Trophoblast cell (in vitro differentiated cells and primary cell): ENCODE measurements around the gene COL2A1.

Experiments used
- DNase-seq, 2 donors: peaks; one replicate each; pipeline ENCODE4 v3.0.0-alpha.2; 2016
- H2AFZ ChIP-seq: 2 replicates; pipeline ENCODE4 v1.6.1; 2013; ENCODE audit warnings: low read length, moderate library complexity, mild to moderate bottlenecking; ENCODE audit not compliant: insufficient read depth, poor library complexity
- H2AK5ac ChIP-seq: 2 replicates; pipeline ENCODE4 v1.6.1; 2013; ENCODE audit warnings: mild to moderate bottlenecking, low read length
- H2BK120ac ChIP-seq: 2 replicates; pipeline ENCODE4 v1.6.1; 2013; ENCODE audit warnings: low read length, mild to moderate bottlenecking, moderate library complexity; ENCODE audit not compliant: insufficient read depth, poor library complexity
- H2BK12ac ChIP-seq: 2 replicates; pipeline ENCODE4 v1.6.1; 2013; ENCODE audit warnings: mild to moderate bottlenecking, low read length, moderate library complexity
- H2BK5ac ChIP-seq: 2 replicates; pipeline ENCODE4 v1.6.1; 2013; ENCODE audit warnings: low read length, low read depth, moderate library complexity, mild to moderate bottlenecking; ENCODE audit not compliant: poor library complexity
- H3K14ac ChIP-seq: 2 replicates; pipeline ENCODE4 v1.6.1; 2013; ENCODE audit warnings: mild to moderate bottlenecking, low read length
- H3K18ac ChIP-seq: 2 replicates; pipeline ENCODE4 v1.6.1; 2013; ENCODE audit warnings: mild to moderate bottlenecking, low read length
- H3K23ac ChIP-seq: 2 replicates; pipeline ENCODE4 v1.6.1; 2013; ENCODE audit warnings: low read length
- H3K27ac ChIP-seq: 2 replicates; pipeline ENCODE4 v1.5.1; 2013; ENCODE audit warnings: low read depth, mild to moderate bottlenecking, inconsistent platforms, low read length, moderate library complexity
- H3K27me3 ChIP-seq: 2 replicates; pipeline ENCODE4 v1.6.1; 2013; ENCODE audit warnings: inconsistent platforms, mild to moderate bottlenecking, low read length, moderate library complexity; ENCODE audit not compliant: insufficient read depth
- H3K36me3 ChIP-seq, 2 experiments: 1 replicate in 1 of 2; 2 replicates in 1 of 2; pipeline ENCODE4 v1.6.1; 2013; ENCODE audit warnings: low read length in 2 of 2, mild to moderate bottlenecking in 2 of 2, moderate library complexity in 1 of 2; ENCODE audit not compliant: insufficient read depth in 2 of 2, control insufficient read depth in 1 of 2
- H3K4ac ChIP-seq: 2 replicates; pipeline ENCODE4 v1.6.1; 2013; ENCODE audit warnings: low read depth, mild to moderate bottlenecking, low read length, moderate library complexity
- H3K4me1 ChIP-seq, 2 experiments: 1 replicate in 1 of 2; 2 replicates in 1 of 2; pipeline ENCODE4 v1.6.1; 2013; ENCODE audit warnings: low read length in 2 of 2, mild to moderate bottlenecking in 2 of 2, moderate library complexity in 1 of 2; ENCODE audit not compliant: insufficient read depth in 2 of 2, control insufficient read depth in 1 of 2
- H3K4me2 ChIP-seq: 2 replicates; pipeline ENCODE4 v1.6.1; 2013; ENCODE audit warnings: inconsistent platforms, mild to moderate bottlenecking, low read length, moderate library complexity
- H3K4me3 ChIP-seq: 2 replicates; pipeline ENCODE4 v1.5.1; 2013; ENCODE audit warnings: mild to moderate bottlenecking, low read depth, low read length, inconsistent platforms
- H3K79me1 ChIP-seq: one replicate; pipeline ENCODE4 v1.6.1; 2013; ENCODE audit warnings: low read length
- H3K79me2 ChIP-seq: 2 replicates; pipeline ENCODE4 v1.6.1; 2013; ENCODE audit warnings: low read length, mild to moderate bottlenecking; ENCODE audit not compliant: control insufficient read depth, insufficient read depth, poor library complexity
- H3K9ac ChIP-seq: 2 replicates; pipeline ENCODE4 v1.6.1; 2013; ENCODE audit warnings: mild to moderate bottlenecking, low read length
- H3K9me3 ChIP-seq: 2 replicates; pipeline ENCODE4 v1.6.1; 2013; ENCODE audit warnings: low read depth, mild to moderate bottlenecking, control low read depth, inconsistent platforms, low read length; ENCODE audit not compliant: insufficient read depth
- H4K12ac ChIP-seq: 2 replicates; pipeline ENCODE4 v1.6.1; 2013; ENCODE audit warnings: low read depth, mild to moderate bottlenecking, low read length, moderate library complexity
- H4K8ac ChIP-seq: 2 replicates; pipeline ENCODE4 v1.6.1; 2013; ENCODE audit warnings: low read depth, mild to moderate bottlenecking, low read length, moderate library complexity
- H4K91ac ChIP-seq: one replicate; pipeline ENCODE4 v1.6.1; 2013; ENCODE audit warnings: low read depth, mild to moderate bottlenecking, low read length, moderate library complexity
- WGBS: extraction: QIAGEN DNeasy Blood & Tissue Kit; methylation state at CpG from one replicate; pipeline ENCODE4 v1.1.7; 2013; ENCODE audit warnings: missing lambda C conversion rate; ENCODE audit not compliant: insufficient read length, insufficient coverage; ENCODE audit errors: extremely low coverage; 5-methylcytosine and 5-hydroxymethylcytosine counted together

The COL2A1 gene

GRCh38 chr12:47946413-47947323 is 57.6 kb downstream of the COL2A1 start:
- Histone ChIP-seq H3K79me1 (peaks cover 14% of the 10 kb centered on the region), H3K23ac (no peak overlapping the region), H2AK5ac (no peak overlapping the region), H4K12ac (no peak overlapping the region), H3K79me2 (no peaks in the 10 kb centered on the region), H3K9me3 (peaks cover 5% of the 10 kb centered on the region), H3K4me1 (peaks cover 18 to 29% of the 10 kb centered on the region in 2 experiments), H2BK120ac (no peak overlapping the region), H3K27ac (no peak overlapping the region), H3K4me3 (no peak overlapping the region), H2AFZ (no peak overlapping the region), H3K4me2 (no peak overlapping the region), H3K9ac (no peak overlapping the region), H2BK5ac (no peak overlapping the region), H2BK12ac (peak overlapping the region; percentile 20), H3K36me3 (no peaks in the 10 kb centered on the region), H3K18ac (no peak overlapping the region), H3K14ac (no peak overlapping the region), H4K8ac (peak overlapping the region; percentile 15), H3K27me3 (peaks cover 4% of the 10 kb centered on the region), H3K4ac (no peak overlapping the region), H4K91ac (no peak overlapping the region)
- DNase-seq: no peak
- no CpG with 5 or more reads among the region's 27 CpGs for WGBS

- Histone ChIP-seq H3K14ac (no peak overlapping the region), H3K4ac (no peak overlapping the region), H2AFZ (no peak overlapping the region), H3K18ac (no peak overlapping the region), H2AK5ac (no peak overlapping the region), H3K27me3 (peaks cover 4% of the 10 kb centered on the region), H2BK5ac (no peak overlapping the region), H2BK120ac (no peak overlapping the region), H4K12ac (no peak overlapping the region), H2BK12ac (no peak overlapping the region), H4K8ac (no peak overlapping the region), H4K91ac (no peak overlapping the region), H3K27ac (no peak overlapping the region), H3K4me1 (peaks cover 11 to 20% of the 10 kb centered on the region in 2 experiments), H3K36me3 (no peaks in the 10 kb centered on the region), H3K79me2 (no peaks in the 10 kb centered on the region), H3K9me3 (peaks cover 5% of the 10 kb centered on the region), H3K9ac (no peak overlapping the region), H3K79me1 (peaks cover 8% of the 10 kb centered on the region), H3K4me2 (no peak overlapping the region), H3K4me3 (no peak overlapping the region), H3K23ac (no peak overlapping the region)
- WGBS: no CpG with 5 or more reads among the region's 1 CpG
- no peak for DNase-seq
Measured at GRCh38 chr12:47945341-47945728, 58.9 kb downstream of the COL2A1 start.

GRCh38 chr12:47944685-47945340 is 59.5 kb downstream of the COL2A1 start:
- peaks cover 6 to 15% of the 10 kb centered on the region in 2 experiments for H3K4me1 ChIP-seq
- H3K79me2 ChIP-seq: no peaks in the 10 kb centered on the region
- H2AFZ ChIP-seq: no peak overlapping the region
- no peak overlapping the region for H3K9ac ChIP-seq
- peak overlapping the region; percentile 48 for H3K4me3 ChIP-seq
- H4K91ac ChIP-seq: no peak overlapping the region
- H4K8ac ChIP-seq: no peak overlapping the region
- no peak for DNase-seq
- no peak overlapping the region for H3K14ac ChIP-seq
- H3K4me2 ChIP-seq: no peak overlapping the region
- peaks cover 3% of the 10 kb centered on the region for H3K79me1 ChIP-seq
- H3K27ac ChIP-seq: no peak overlapping the region
- H3K4ac ChIP-seq: no peak overlapping the region
- no peaks in the 10 kb centered on the region for H3K36me3 ChIP-seq
- peaks cover 5% of the 10 kb centered on the region for H3K9me3 ChIP-seq
- H3K18ac ChIP-seq: no peak overlapping the region
- H3K27me3 ChIP-seq: peaks cover 4% of the 10 kb centered on the region
- H2BK5ac ChIP-seq: no peak overlapping the region
- H2AK5ac ChIP-seq: no peak overlapping the region
- H2BK12ac ChIP-seq: no peak overlapping the region
- WGBS: no CpG with 5 or more reads among the region's 6 CpGs
- H2BK120ac ChIP-seq: no peak overlapping the region
- H4K12ac ChIP-seq: no peak overlapping the region
- peak overlapping the region; percentile 58 for H3K23ac ChIP-seq

- Histone ChIP-seq H2AK5ac (no peak overlapping the region), H3K9ac (no peak overlapping the region), H3K9me3 (peaks cover 5% of the 10 kb centered on the region), H3K27ac (no peak overlapping the region), H3K4ac (no peak overlapping the region), H2AFZ (no peak overlapping the region), H3K14ac (no peak overlapping the region), H3K18ac (no peak overlapping the region), H3K79me1 (peaks cover 2% of the 10 kb centered on the region), H2BK12ac (no peak overlapping the region), H3K4me1 (peaks cover 0 to 5% of the 10 kb centered on the region in 2 experiments), H2BK120ac (no peak overlapping the region), H4K12ac (no peak overlapping the region), H3K4me3 (no peak overlapping the region), H3K23ac (no peak overlapping the region), H4K8ac (no peak overlapping the region), H3K27me3 (peaks cover 4% of the 10 kb centered on the region), H4K91ac (no peak overlapping the region), H3K4me2 (no peak overlapping the region), H2BK5ac (no peak overlapping the region), H3K79me2 (no peaks in the 10 kb centered on the region), H3K36me3 (no peaks in the 10 kb centered on the region)
- no CpG with 5 or more reads among the region's 12 CpGs for WGBS
- no peak for DNase-seq
Measured at GRCh38 chr12:47943623-47944340, 60.5 kb downstream of the COL2A1 start.
